Measurements from ENCODE around the gene MPRIP. TPM values are rescaled to one million over a fixed set of nuclear protein-coding genes. Genes with fewer than 3 reads are reported as not detected.

Gene MPRIP
- total RNA-seq, 2 experiments from 2014 or later = 132 to 135 TPM

- Mint-ChIP-seq H3K27me3 (no peaks in the 10 kb centered on the region), H3K36me3 (ENCODE audit: low read depth) (peaks cover 9% of the 10 kb centered on the region), H3K4me3 (no peak overlapping the region), H3K9me3 (no peaks in the 10 kb centered on the region), H3K4me1 (ENCODE audit: low read depth) (peaks cover 21% of the 10 kb centered on the region), H3K27ac (no peak overlapping the region)
- ChIA-PET POLR2A (no interaction called here), CTCF (no interaction called here)
- no peak for ATAC-seq
- intact Hi-C loops (cut with micrococcal nuclease) = no loop called here
- DNase-seq = no peak
- no peak for TF ChIP-seq CTCF (IDR thresholded peaks at IDR 0.05)
These were observed 200.0 kb downstream of the MPRIP start for GRCh38 chr17:17242246-17242645.

Other genes with a start within 250 kb of the MPRIP start
- gene TNFRSF13B, start 70.3 kb upstream of the MPRIP start, total RNA-seq = not detected
- gene PLD6, start 163.9 kb downstream of the MPRIP start, total RNA-seq = 1 to 10 TPM; 6.1 to 6.2 TPM
- gene FLCN, start 194.7 kb downstream of the MPRIP start, total RNA-seq = 10 to 100 TPM; 15.4 to 17.2 TPM
- gene COPS3, start 238.8 kb downstream of the MPRIP start, total RNA-seq = 10 to 100 TPM; 91.1 to 99.8 TPM

Measured in activated CD8-positive, alpha-beta T cell treated with anti-CD3 and anti-CD28 coated beads for 36 hours (primary cell).